H7 (cell line): ENCODE data around the gene MAPKAPK3. TPM values are rescaled to one million over a fixed set of nuclear protein-coding genes. Genes with fewer than 3 reads are reported as not detected.

Source experiments
- DNase-seq: peaks from one replicate; pipeline ENCODE4 v3.0.0; 2012
- H3K27me3 ChIP-seq: 2 replicates; pipeline ENCODE4 v1.6.0; 2011; ENCODE audit warnings: mild to moderate bottlenecking, low read length; ENCODE audit not compliant: control insufficient read depth, insufficient read depth
- H3K36me3 ChIP-seq: replicated peaks from 2 replicates; pipeline ENCODE4 v1.5.1; 2011; ENCODE audit warnings: low read length; ENCODE audit not compliant: control insufficient read depth, insufficient read depth
- H3K4me3 ChIP-seq: 2 replicates; pipeline ENCODE4 v1.5.1; 2011; ENCODE audit warnings: low read depth, mild to moderate bottlenecking, control low read depth, low read length, moderate library complexity; ENCODE audit not compliant: insufficient read depth
- total RNA-seq: library from RNA; depleted of rRNA; stranded (reverse); fragments of >200 nt; shearing (Covaris generic); gene quantifications from 2 replicates; pipeline ENCODE4 v1.2.3, GENCODE V29; 2014

The MAPKAPK3 gene
- total RNA-seq, 1 experiment from 2014 or later: 72.5 TPM

GRCh38 chr3:50610181-50610971, 6.6 kb upstream of the MAPKAPK3 start:
- peaks cover 24% of the 10 kb centered on the region for H3K27me3 ChIP-seq
- H3K36me3 ChIP-seq: no peaks in the 10 kb centered on the region; the same call in 1 of the 2 replicates
- H3K4me3 ChIP-seq: no peak overlapping the region
- DNase-seq: no peak

DNA sequence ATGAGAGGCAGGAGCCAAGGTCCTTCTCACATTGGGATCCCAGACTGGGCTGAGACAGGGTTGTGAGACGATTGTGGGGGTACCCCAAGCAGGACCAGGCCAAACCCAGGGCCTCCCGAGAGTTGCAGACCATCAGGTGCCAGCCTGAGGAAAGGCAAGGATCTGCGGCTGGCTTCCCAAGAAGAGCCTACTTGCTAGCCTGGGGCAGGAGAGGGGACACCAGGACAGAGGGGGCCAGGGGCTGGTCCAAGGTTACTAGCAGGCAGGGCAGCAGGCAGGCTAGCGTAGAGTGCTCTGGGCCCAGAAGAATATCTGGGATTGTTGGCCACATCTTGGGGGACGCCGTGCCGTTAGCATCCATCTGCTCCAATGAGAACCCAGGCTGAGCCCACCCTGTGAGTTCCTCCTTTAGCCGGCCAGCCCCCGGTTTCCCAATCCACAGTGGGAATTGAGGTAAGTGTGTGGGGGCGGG, 5.9 kb upstream of the MAPKAPK3 start:
- Histone ChIP-seq H3K36me3 (no peaks in the 10 kb centered on the region; the same call in 1 of the 2 replicates), H3K27me3 (peaks cover 24% of the 10 kb centered on the region), H3K4me3 (peak overlapping the region; percentile 62)
- DNase-seq: no peak

GRCh38 chr3:50611464-50612233, 5.3 kb upstream of the MAPKAPK3 start, which contains the start of gene CISH:
Gene CISH, minus strand, starts transcription at chr3:50611774. Its CDS starts 124 bp downstream, at chr3:50611650.
- H3K36me3 ChIP-seq: no peaks in the 10 kb centered on the region; the same call in 1 of the 2 replicates
- DNase-seq: peak; percentile 99
- H3K27me3 ChIP-seq: peaks cover 24% of the 10 kb centered on the region
- H3K4me3 ChIP-seq: peak within 1 kb of the TSS; percentile 62

DNA sequence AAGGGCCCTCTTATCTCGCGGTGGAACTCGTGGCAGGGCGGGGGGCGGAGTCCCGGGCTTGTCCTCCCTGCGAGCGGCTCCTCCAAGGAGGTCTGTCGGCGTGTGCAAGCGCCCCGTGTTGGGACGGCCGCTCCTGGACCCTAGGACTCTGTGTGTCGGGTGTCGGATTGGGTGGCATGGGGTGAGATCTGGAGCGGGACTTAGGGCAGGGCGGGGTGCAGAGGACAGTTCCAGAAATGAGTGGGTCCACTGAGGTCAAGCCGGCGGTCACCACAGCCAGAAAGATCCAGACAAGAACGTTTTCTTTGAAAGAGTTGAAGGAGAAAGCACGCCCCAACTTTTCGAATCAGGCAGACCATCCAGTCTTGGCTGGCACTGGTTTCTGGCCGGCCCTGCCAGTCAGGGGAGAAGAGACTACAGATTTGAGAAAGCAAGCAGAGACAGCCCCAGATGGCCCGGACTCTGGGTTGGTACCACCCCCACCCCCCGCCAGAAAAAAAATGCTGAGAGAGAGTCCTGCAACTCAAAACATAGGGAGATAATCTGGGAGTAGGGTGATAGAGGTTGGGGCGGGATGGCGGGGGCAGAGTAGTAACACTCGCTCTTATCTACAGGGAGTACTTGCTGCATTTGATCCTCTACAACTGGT, 4.6 kb upstream of the MAPKAPK3 start:
- Histone ChIP-seq H3K36me3 (no peaks in the 10 kb centered on the region), H3K4me3 (peak overlapping the region; percentile 62), H3K27me3 (peaks cover 24% of the 10 kb centered on the region)
- DNase-seq: peak; percentile 46

DNA sequence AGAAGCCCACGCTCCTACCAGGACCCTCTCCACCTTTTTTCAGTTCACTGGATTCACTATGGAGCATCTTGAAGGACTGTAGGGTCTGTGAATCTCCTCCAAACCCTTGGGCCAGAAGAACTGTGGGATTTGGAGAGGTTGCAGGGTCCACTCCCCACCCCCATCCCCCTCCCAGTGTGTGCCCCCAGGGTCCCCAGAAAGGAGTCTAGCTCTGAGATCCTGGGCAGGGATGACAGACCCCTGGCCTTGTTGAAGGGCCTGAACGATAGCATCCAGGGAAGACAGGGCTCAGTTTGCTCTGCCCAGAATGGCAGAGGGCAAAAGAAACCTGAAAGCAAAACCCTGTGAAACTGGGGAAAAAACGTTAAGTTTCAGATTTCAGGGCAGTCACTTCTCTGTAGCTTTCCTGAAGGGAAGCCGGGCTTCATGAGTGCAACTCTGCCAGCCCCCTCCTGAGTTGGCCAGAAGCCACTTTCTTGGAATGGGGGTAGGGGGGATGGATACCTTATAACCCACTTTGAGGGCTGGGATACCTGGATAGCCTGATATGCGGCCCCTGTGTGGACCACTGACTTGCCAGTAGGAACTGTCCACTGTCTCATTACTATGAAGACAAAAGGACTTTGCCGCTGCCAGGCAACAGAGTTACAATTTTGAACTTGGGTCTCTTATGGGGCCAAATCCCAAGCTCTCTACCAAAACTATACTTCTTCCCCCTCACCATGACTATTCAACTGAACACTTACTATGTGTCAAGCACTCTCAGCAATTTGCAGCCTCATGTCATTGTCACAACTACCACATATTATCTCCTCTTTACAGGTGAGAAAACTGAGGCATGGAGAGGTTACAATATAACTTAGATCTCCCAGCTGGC, 3.7 kb upstream of the MAPKAPK3 start:
- DNase-seq: no peak
- Histone ChIP-seq H3K36me3 (no peaks in the 10 kb centered on the region), H3K27me3 (peaks cover 24% of the 10 kb centered on the region), H3K4me3 (no peak overlapping the region)

- Histone ChIP-seq H3K4me3 (no peak overlapping the region), H3K36me3 (no peaks in the 10 kb centered on the region), H3K27me3 (peaks cover 24% of the 10 kb centered on the region)
- no peak for DNase-seq
Measured at GRCh38 chr3:50615190-50615589, 1.8 kb upstream of the MAPKAPK3 start.

GRCh38 chr3:50616003-50616769, 765 bp upstream of the MAPKAPK3 start:
- DNase-seq: peak; percentile 90
- Histone ChIP-seq H3K4me3 (peak overlapping the region; percentile 51), H3K36me3 (no peaks in the 10 kb centered on the region; the same call in 1 of the 2 replicates), H3K27me3 (peaks cover 16% of the 10 kb centered on the region)

- H3K27me3 ChIP-seq: peaks cover 16% of the 10 kb centered on the region
- DNase-seq: peak; percentile 99
- no peaks in the 10 kb centered on the region; the same call in 1 of the 2 replicates for H3K36me3 ChIP-seq
- H3K4me3 ChIP-seq: peak overlapping the region; percentile 75
Measured at GRCh38 chr3:50616770-50617095, 218 bp upstream of the MAPKAPK3 start.

- Histone ChIP-seq H3K4me3 (peak overlapping the region; percentile 75), H3K27me3 (peaks cover 8% of the 10 kb centered on the region), H3K36me3 (no peaks in the 10 kb centered on the region; the same call in 1 of the 2 replicates)
- no peak for DNase-seq
Measured at GRCh38 chr3:50617911-50618481, 1.0 kb downstream of the MAPKAPK3 start.

- Histone ChIP-seq H3K4me3 (no peak overlapping the region), H3K36me3 (no peaks in the 10 kb centered on the region; the same call in 1 of the 2 replicates), H3K27me3 (no peaks in the 10 kb centered on the region; the same call in 1 of the 2 replicates)
- no peak for DNase-seq
Measured at GRCh38 chr3:50620420-50620819, 3.5 kb downstream of the MAPKAPK3 start.

GRCh38 chr3:50620820-50621219, 3.9 kb downstream of the MAPKAPK3 start:
- DNase-seq: no peak
- Histone ChIP-seq H3K4me3 (no peak overlapping the region), H3K27me3 (no peaks in the 10 kb centered on the region; the same call in 1 of the 2 replicates), H3K36me3 (no peaks in the 10 kb centered on the region; the same call in 1 of the 2 replicates)

DNA sequence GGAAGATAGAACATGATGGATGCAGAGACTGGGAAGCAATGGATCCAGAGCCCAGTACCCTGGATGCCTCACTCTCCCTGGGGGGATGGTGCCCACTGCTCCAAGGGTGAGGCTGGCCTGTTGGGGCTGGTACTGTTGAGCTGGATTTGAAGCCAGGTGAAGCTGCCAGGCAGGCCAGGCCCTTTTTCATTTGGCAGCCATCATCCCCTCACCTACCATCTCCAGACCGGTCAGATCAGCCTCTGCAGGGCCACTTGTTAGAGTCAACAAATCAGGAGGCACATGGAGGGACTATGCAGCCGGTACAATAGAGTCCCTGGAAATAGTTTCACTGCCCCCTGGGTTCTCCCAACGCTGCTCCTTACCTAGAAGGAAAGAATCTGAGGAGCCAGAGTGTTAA, 5.9 kb downstream of the MAPKAPK3 start:
- no peaks in the 10 kb centered on the region; the same call in 1 of the 2 replicates for H3K36me3 ChIP-seq
- no peaks in the 10 kb centered on the region; the same call in 1 of the 2 replicates for H3K27me3 ChIP-seq
- no peak overlapping the region for H3K4me3 ChIP-seq
- DNase-seq: no peak
